ENCODE data around the gene C4orf36. TPM values are rescaled to one million over a fixed set of nuclear protein-coding genes. Genes with fewer than 3 reads are reported as not detected.

C4orf36 gene
- total RNA-seq, 1 experiment from 2014 or later: 2.6 TPM

DNA sequence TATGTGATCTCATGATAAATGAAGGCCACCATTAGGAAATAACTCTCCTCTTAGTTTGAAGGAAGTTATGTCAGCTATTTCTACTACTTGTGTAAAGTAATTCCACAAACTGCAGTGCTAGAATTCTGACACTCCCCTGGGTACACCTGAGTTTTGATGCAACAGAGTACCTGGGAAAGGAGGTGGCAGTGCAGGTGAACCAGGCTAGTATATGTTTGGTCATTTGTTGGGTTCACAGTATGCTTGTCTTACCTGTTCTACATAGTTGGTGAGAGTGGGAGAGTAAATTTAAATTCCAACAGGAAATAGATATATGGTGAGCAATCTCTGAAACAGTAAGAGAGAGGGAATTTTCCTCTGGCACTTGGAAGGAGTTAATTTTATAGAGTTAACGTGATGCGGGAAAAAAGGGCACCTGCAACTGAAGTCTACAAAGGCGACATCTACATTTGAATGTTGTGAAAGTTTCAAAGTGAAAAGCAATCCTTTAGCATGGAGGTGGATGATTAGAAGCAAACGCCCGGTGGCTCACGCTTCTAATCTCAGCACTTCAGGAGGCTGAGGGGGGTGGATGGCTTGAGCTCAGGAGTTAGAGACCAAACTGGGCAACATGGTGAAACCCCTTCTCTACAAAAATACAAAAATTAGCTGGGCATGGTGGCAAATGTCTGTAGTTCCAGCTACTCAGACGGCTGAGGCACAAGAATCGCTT is 34.7 kb downstream of the C4orf36 start:
- DNase-seq (ENCODE audit: low read depth): peak; percentile 23

DNA sequence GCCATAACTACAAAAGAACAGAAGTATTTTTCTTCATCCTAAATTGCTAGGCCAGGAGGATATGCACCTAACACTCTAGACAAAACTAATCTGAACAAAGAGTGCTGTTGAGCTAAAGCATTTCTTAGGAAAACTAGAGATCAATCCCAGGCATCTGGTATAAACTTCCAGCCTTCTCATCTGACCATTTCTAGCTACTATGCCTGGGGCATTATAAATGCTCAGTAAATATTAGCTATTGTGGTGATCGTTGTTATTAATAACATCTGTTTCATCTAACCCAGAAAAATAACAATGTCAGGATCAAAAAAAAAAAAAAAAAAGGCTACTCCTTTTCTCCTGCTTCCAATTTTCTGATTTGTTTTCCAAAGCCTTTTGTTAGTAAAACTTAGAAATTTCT is 35.3 kb downstream of the C4orf36 start:
- DNase-seq (ENCODE audit: low read depth): no peak

DNA sequence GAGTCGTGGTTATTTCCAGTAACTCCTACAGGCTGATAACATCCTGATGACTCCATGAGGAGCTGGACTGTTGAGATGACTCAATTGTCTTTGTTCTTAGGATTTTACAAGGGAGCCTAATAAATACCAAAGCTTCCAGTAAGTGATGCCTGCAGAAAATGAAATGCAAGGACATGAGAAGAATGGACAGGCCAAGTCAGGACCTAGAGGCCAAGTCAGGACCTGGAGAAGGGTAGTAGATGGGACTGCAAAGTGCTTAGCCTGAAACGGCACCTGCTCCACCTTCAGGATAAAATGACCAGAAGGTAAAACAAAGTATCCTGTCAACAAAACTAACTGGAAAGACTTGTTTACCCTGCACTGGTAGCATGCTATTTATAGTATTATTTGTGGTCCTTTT is 36.6 kb downstream of the C4orf36 start:
- DNase-seq (ENCODE audit: low read depth): peak; percentile 65

DNA sequence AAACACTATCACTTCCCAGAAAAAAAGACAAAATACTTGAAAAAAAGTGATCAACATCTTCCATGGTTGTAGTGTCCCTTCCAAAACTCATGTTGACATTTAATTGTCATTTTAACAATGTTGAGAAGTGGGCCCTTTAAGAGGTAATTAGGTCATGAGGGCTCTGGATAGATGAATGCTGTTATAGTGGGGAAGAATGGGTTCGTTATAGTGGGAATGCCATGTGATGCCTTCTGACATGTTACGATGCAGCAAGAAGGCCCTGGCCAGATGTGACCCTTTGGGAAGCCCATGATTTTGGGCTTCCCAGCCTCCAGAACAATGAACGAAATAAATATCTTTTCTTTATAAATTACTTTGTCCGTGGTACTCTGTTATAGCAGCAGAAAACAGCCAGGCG is 39.0 kb downstream of the C4orf36 start:
- no peak for DNase-seq (ENCODE audit: low read depth)

DNA sequence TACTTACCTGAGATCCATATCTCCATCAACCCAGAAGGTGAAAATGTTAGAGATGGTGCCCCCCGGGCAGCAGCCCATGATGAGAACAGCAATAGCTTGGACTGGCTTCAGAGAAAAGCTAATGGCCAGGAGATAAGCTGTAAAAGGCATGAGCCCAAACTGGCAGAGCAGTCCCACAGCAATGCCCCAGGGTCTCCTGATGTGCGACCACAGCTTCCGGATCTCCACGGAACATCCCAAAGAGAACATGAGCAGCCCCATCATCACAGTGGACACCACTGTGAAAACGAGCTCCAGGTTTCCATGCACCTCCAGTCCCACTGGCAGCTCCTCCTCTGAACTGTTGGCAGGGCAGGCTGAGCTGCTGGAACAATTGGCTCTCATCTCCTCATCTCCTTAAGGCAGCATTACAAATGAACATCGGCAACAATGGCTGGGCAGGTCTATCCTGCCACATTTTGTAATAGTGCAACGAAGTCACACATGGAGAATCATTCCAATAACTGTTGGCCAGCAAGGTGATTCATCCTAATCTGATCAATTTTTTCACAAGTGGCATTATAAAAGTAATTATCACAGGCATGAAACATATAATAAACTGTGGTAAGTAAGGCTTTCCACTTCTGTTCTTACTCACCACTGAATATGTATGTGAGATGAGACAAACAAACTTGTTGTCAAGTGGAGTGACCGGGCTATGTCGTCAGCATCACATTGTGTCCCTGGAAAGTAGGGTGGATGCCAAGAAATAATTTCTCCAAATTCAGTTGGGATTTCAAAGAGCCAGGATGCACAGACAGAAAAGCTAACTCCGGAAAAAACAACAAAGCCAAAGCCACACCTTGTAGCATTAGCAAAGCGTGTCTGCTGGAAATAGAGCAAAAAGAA is 43.2 kb downstream of the C4orf36 start, which contains the start of gene SLC10A6:
Gene SLC10A6 (minus strand): TSS at position 653 of the 888 bp plus-strand sequence. CDS start 269 bp downstream, at position 384.
- DNase-seq (ENCODE audit: low read depth): no peak

DNA sequence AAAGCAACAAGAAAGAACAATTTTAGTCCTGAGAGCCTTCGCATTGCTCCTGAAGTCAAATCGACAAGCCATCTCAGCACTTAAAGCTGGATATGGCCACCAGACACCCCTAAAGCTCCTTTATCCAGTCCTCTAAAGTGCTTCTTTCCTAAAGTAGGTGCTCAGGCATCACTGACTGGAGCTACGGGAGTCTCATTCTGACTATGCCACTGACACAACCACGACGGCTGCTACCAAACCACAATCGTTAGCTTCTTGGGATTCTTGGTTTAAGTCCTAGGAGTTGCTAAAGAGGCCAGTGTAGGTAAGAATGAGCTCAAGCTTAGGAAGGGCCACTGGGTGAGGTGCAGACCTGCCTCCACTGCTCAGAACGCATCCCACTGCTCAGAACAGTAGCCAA is 44.1 kb downstream of the C4orf36 start:
- no peak for DNase-seq (ENCODE audit: low read depth)

DNA sequence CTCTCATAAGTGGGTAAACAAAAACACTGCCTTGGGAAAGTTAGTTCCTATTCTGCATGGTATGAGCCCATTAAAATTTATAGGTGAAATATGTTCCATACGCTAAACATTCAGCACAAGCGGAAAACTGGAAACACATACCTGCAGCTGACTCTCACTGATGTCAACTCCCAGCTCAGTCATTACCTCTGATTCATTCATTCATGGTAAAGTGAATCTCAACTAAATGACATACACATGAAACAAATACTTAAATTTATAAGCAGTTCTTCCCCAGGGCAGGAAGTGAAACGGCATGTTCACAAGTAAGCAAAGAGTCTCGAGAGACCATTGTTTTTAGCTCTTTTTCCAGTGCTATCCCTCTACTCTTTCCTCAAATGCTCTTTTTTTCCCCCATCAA is 44.7 kb downstream of the C4orf36 start:
- DNase-seq (ENCODE audit: low read depth): no peak

DNA sequence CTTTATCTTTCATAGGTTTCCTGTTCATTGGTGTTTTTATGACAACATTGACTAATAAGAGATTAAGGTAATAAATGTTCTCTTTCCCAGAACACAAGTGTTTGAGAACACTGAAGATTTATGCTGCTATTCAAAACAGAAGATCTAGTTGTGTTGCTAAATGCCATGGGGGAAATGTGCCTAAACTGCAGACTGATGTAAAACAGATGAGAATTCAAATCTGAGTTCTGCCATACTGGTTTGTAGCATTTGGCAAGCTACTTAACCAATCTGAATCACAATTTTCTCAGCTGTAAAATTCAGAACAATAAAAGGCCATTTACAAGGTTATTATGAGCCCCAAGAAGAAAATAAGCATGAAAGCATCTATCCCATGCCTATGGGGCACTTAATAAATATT is 45.3 kb downstream of the C4orf36 start:
- DNase-seq (ENCODE audit: low read depth): no peak

DNA sequence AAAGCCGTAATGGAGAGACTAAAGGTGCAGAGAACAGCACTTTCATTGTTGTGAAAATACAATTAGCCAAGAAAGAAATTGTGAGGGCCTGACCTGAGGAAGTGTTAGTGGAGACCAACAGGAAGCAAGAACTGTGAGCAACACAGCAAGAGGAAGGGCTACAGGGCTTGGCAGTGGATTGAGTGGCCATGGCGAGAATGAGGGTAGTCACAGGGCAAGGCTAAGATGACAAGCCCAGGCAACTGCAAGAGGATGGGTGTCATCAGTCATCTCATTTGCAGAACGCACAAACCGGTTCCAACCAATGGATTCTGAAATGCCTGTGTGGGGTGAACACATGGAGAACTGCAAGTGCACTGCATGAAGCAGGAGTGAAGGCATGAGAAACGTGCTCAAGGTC is 46.6 kb downstream of the C4orf36 start:
- peak; percentile 25 for DNase-seq (ENCODE audit: low read depth)

DNA sequence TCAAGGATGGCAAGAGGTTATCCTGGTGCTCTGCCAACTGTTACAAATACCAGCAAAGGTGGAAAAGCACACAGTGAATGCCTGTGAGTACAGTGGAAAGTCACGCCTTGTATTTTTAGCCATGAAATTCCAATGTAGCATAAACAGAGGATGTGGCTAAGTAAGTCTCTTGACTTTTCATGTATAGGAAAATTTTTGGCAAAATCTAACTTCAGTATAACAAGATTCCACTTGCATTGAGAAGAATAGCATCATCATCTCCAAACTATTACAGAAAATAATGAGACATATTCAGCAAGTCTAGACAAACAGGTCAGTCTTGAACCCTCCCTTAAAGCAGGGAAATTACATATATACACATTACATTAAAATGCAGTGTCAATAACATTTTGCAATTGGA is 50.9 kb downstream of the C4orf36 start:
- DNase-seq (ENCODE audit: low read depth): no peak

DNA sequence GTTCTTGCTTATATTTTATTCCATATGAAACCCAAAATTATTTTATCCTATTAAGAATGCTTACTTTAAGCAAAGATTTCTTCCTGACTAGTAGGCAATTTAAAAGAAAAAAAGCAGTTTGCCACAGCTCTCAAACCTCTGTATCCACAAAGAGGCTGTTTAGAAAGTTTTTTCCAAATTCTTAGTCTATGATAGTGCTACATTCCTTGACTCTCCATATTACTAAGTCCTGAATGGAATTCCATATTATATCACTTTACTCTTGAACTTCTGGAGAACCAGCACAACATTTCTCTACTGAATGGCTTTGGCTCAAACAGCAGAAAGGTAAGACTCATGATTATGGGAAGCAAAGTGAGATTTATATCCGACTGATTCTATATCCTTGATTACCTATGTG is 51.4 kb downstream of the C4orf36 start:
- no peak for DNase-seq (ENCODE audit: low read depth)

DNA sequence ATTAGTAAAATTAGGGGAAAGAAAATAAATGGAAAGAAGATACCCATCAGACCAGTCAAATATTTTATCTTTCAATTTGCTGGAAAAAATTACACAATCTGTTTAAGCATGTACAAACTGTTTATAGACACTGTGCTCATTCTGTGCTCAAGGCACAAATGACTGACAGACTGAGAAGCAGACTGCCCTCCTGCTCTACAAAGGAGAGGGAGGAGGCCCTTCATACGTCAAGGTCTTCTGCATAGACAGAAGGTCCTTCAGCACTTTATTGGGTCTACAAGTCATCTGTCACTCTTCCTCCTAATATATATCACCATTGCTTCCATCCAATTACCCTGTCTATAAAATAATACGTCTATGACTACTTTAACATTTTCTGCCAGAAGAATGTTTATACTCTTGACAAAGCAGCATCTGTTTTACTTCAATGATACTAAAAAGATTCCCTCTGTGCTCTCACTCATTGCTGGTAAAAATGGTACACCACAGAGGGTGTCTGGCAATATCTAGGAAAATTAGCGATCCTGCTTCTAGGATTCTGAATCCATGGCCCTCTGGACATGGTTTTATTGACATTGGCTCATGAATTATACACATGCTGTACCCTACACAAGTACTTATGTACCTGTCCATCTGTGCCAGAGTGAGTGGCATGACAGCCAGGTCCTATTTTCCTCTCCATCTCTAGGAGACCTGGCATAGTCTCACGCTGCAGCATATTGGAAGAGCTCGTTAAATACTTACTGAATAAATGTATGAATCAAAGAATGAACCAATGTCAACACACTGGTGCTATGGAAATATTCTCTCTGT is 54.3 kb downstream of the C4orf36 start:
- DNase-seq (ENCODE audit: low read depth): no peak

DNA sequence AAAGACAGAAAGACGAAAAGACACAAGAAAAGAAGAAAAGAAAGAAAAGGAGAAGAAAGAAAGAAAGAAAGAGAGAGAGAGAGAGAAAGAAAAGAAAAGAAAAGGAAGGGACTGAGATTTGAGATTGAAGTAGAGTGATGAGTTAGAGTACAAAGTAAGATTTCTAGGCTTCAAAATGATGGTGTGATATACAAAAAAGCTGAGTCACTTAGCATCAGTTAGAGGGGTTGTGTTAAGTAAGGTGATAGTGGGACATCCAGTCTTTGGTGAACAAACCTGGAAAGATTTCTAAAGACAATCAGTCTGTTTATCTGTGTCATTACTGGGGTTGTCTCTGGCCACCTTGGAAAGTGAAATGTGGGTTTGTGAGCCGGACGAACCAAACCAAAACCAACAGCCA is 56.5 kb downstream of the C4orf36 start:
- DNase-seq (ENCODE audit: low read depth): no peak

DNA sequence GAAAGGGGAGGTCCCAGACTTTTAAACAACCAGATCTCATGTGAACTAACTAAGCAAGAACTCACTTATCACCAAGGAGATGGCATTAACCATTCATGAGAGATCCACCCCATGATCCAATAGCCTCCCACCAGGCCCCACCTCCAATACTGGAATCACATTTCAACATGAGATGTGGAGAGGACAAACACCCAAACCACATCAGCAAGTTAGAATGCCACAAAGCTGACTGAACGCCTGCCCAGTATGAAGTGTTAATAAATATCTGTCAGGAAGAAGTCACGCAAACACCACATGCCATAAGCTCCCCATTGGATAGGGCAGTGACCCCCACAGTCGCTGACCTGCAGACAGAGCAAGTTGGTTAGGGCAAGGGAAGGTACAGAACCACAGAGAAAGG is 57.3 kb downstream of the C4orf36 start:
- DNase-seq (ENCODE audit: low read depth): peak; percentile 56

DNA sequence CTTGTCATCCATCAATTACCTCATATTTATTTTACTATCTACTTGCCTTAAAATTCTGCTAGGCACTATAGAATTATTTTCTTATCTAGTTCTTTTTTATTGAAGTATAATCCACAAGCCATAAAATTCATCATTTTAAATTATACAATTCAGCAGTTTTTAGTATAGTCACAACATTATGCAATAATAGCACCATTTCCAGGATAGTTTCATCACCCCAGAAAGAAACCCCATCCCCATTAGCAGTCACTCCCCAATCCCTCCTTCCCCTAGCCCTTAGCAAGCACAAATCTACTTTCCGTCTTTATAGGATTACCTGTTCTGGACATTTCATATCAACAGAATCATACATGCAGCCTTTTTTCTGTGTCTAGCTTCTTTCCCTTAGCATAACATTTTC is 58.6 kb downstream of the C4orf36 start:
- no peak for DNase-seq (ENCODE audit: low read depth)

DNA sequence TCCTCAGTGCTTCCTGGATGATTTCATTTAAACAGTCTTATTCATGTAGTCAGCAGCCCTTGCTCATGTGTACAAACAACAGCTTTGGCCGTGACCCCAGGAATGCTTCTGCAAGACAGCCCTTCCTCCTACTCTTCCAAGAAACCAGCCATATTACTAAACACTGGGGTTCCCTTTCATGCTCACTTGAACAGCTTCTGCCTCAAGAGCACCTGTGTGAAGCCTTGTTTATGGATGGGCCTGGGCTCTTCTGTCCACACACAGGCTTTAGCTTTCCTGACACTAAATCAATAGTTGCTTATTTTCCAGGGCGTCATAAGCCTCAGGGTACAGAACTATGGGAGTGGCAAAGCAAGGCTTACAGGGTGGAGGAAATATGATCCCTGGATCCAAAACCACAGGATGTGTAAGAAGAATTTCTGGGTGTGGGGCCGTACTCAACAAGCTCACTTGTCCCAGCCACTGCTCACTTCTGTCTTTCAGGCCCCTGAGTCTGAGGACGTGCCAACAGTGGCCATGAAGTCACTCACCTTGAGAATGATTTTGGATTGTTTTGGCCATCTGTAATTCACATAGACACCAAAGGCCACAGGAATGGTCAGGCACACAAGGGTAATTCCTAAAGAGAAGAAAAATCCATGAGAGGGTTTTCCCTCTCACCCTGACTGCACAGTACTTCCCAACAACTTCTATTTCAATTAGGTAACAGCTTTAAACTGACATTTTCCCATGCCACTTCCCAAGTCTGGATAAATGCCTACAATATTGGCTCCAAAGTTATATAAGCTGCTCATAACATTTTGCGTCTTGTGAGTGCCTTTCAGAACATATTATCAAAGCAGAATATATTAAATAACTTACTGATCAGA is 60.7 kb downstream of the C4orf36 start:
- peak; percentile 93 for DNase-seq (ENCODE audit: low read depth)

Data from HT1080 (cell line).